ENCODE measurements around the gene BTG3.
A peak's percentile ranks its signal among the peaks of the same experiment; 100 is the strongest.

The BTG3 gene

GRCh38 chr21:17612565-17613241 is at the start of gene BTG3:
Gene BTG3 (minus strand): TSS chr21:17612901. CDS start chr21:17609144, 3,757 bp downstream.
- no peak for FAIRE-seq
- peak; percentile 81 for DNase-seq (ENCODE audit: insufficient read length, low spot score)
- peak; percentile 92 for TF ChIP-seq POLR2A (IDR thresholded peaks at IDR 0.05; ENCODE audit: low read depth, low read length)

- no peak for DNase-seq (ENCODE audit: insufficient read length, low spot score)
- no peak for TF ChIP-seq POLR2A (IDR thresholded peaks at IDR 0.05; ENCODE audit: low read depth, low read length)
- FAIRE-seq: no peak
Observed at GRCh38 chr21:17660862-17661261, 48.2 kb upstream of the BTG3 start.

DNA sequence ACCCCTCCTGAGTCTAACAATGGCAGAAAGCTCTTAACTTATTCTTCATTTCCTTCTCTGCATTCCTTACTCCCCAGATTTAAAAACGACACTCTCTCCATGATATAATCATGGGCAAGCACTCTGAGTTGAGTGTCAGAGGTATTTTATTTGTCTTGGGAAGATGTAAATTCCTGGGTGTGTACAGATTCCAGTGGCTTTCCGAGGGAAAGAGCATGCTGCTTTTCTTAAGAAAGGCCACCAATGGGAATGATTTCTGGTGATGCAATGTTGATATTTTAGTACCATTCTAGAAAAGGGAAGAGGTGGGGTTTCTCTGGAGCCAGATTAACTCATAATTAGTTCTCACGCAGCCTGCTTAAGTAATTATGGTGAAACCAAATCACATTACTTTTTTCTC is 47.8 kb upstream of the BTG3 start:
- FAIRE-seq (no peak), DNase-seq (ENCODE audit: insufficient read length, low spot score) (no peak)
- TF ChIP-seq POLR2A (IDR thresholded peaks at IDR 0.05; ENCODE audit: low read depth, low read length): no peak

DNA sequence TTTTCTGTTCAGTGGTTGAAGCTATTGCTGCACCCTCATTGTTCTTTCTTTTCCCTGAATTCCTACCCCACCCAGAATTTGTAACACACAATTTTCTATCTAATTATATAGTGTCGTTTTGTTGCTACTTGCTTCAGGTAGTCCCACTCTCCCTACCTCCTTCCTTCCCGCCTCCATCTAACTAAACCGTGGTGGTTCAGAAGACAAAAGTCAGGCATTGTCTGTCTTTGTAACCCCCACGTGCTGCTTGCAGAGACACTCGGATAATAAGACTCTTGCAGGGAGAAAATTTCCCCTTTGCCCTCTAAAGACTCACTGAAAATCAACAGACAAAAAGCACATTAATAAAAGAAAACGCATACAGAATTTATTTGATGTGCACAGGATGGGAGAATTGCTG is 46.2 kb upstream of the BTG3 start:
- DNase-seq (ENCODE audit: insufficient read length, low spot score) (no peak), FAIRE-seq (no peak)
- no peak for TF ChIP-seq POLR2A (IDR thresholded peaks at IDR 0.05; ENCODE audit: low read depth, low read length)

DNA sequence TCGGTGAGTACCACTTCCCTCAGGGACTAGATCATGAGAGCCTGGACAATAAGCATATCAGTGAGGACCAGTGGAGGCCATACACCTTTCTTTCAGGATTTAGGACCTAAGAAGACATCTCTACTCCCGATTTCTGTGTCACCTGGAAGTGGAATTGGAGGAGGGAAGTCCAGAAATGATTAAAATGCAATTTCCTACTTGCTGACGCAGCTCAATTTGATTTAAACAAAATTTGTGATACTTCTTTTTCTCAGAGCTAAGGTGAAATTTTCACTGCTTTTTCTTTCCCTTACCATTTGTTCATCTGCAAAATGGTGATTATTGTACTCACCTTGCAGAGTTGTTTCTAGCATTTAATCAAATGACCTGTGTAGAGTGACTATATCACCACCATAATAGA is 38.8 kb upstream of the BTG3 start:
- TF ChIP-seq POLR2A (IDR thresholded peaks at IDR 0.05; ENCODE audit: low read depth, low read length): no peak
- FAIRE-seq (no peak), DNase-seq (ENCODE audit: insufficient read length, low spot score) (no peak)

DNA sequence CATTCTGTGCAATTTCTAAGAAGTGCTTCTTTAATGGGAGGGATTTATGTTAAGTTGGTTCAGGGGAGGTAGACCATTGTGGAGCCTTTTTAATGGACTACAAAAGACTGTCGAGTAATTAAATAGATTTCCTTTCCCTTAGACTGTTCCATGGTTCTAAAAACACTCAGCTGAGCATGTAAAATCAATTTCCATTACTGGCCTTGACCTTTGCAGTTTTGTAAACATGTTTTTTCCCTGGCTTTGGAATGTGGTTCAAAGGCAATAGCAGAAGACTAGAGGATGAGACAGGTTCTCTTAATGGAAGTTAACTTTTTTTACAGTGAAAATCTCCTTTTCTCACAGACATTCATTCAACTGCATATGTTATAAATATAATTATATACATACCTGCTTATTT is 37.6 kb upstream of the BTG3 start:
- no peak for TF ChIP-seq POLR2A (IDR thresholded peaks at IDR 0.05; ENCODE audit: low read depth, low read length)
- FAIRE-seq: no peak
- DNase-seq (ENCODE audit: insufficient read length, low spot score): no peak

GRCh38 chr21:17646790-17647189 is 34.1 kb upstream of the BTG3 start:
- no peak for TF ChIP-seq POLR2A (IDR thresholded peaks at IDR 0.05; ENCODE audit: low read depth, low read length)
- FAIRE-seq (no peak), DNase-seq (ENCODE audit: insufficient read length, low spot score) (no peak)

GRCh38 chr21:17644186-17644585 is 31.5 kb upstream of the BTG3 start:
- TF ChIP-seq POLR2A (IDR thresholded peaks at IDR 0.05; ENCODE audit: low read depth, low read length): no peak
- no peak for DNase-seq (ENCODE audit: insufficient read length, low spot score)
- FAIRE-seq: no peak

DNA sequence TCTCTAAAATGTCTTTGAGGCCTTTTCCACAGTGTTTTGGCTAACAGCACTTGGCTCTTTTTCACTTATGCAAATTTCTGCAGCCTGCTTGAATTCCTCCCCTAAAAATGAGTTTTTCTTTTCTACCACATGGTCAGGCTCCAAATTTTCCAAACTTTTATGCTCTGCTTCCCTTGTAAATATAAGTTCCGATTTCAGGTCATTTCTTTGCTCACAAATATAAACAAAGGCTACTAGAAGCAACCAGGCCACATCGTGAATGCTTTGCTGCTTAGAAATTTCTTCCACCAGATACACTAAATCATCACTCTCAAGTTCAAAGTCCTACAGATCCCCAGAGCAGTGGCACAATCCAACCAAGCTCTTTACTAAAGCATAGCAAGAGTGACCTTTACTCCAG is 28.1 kb upstream of the BTG3 start:
- no peak for TF ChIP-seq POLR2A (IDR thresholded peaks at IDR 0.05; ENCODE audit: low read depth, low read length)
- DNase-seq (ENCODE audit: insufficient read length, low spot score) (no peak), FAIRE-seq (no peak)

DNA sequence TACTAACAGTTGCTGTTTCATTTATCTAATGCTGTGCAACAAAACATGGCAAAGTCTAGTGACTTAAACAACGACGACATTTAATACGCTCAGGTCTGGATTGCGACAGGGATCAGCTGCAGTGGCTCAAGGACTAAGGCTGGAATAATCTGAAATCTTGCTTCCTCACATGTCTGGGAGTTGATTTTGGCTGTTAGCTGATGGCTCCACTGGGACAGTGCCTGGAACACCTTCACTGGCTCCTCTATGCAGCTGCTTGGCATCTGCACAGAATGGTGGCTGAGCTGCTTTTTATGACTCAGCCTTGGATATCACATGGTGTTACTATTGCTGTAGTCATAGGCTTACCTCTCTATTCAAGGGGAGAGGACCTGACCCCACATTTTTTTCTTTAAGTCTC is 24.0 kb upstream of the BTG3 start:
- FAIRE-seq: no peak

DNA sequence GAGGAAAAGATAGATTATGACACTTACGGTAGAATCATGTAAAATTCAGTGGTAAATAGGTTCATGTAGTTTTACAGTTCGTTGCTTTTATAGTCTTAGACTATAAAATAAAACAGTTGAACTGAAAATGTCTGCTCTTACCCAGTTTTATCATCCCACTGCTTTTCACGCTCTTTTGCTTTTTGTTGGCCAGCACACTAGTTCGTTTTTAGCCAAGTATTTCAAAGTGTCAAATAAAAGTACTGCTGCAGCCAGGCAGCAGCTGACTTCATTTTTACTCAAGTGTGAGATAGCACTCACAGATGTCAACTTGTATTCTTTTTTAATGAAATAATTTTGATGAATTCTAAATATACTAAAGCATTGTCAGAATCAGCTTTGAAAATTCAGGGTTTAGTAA is 18.5 kb upstream of the BTG3 start:
- no peak for DNase-seq (ENCODE audit: insufficient read length, low spot score)
- no peak for FAIRE-seq
- no peak for TF ChIP-seq POLR2A (IDR thresholded peaks at IDR 0.05; ENCODE audit: low read depth, low read length)

More for the DNA sequence above, 24.0 kb upstream of the BTG3 start:
- TF ChIP-seq POLR2A (IDR thresholded peaks at IDR 0.05; ENCODE audit: low read depth, low read length): no peak
- no peak for DNase-seq (ENCODE audit: insufficient read length, low spot score)

GRCh38 chr21:17622018-17622417 is 9.3 kb upstream of the BTG3 start:
- DNase-seq (ENCODE audit: insufficient read length, low spot score) (no peak), FAIRE-seq (no peak)
- no peak for TF ChIP-seq POLR2A (IDR thresholded peaks at IDR 0.05; ENCODE audit: low read depth, low read length)

DNA sequence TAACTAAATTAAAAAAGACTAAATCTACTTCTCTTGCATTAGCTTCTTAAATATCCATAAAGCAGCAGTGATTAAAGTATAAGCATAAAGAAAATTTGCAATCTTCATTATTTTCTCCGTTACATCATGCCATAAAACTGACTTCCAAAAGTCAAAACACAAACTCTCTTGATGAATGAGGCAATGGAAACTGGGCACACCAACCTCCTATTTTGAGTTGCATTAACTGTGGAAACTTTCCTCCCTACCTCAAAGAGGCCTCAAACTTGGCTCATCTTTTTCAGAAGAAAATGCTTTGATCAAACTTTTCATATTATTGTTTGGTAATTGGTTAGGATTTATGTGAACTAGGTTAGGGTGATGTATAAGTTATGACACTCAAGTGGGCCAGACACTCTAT is 4.1 kb upstream of the BTG3 start:
- FAIRE-seq: no peak
- TF ChIP-seq POLR2A (IDR thresholded peaks at IDR 0.05; ENCODE audit: low read depth, low read length): no peak
- DNase-seq (ENCODE audit: insufficient read length, low spot score): no peak

DNA sequence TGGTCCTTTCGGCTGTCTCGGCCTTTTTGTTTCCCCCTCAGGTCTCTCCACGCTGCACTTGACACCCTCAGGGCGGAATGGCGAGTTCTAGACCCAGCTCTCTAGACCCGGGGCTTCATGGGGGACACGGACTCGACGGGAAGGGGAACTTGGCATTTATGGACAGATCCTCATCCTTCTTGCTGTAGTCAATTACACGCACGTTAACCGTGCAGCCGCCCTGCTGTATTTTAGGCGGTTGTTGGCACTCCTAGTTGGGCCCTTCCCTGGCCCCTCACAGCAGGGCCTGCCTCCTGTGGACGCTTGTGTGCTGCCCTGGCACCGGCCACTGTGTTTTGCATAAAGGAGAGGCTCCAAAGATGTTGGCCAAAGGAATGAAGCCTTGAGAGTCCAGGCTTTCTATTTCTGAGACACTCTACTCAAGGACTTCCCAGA is 558 bp upstream of the BTG3 start:
- FAIRE-seq (no peak), DNase-seq (ENCODE audit: insufficient read length, low spot score) (no peak)
- no peak for TF ChIP-seq POLR2A (IDR thresholded peaks at IDR 0.05; ENCODE audit: low read depth, low read length)

- TF ChIP-seq POLR2A (IDR thresholded peaks at IDR 0.05; ENCODE audit: low read depth, low read length): no peak
- DNase-seq (ENCODE audit: insufficient read length, low spot score): peak; percentile 41
- no peak for FAIRE-seq
Observed at GRCh38 chr21:17612023-17612564, 607 bp downstream of the BTG3 start.

Data from H54 (cell line).